ENCODE results near the gene ZIM2.

The ZIM2 gene

GRCh38 chr19:56822755-56823154 lies 17.8 kb downstream of the ZIM2 start:
- H3K4me3 ChIP-seq (ENCODE audit: low read length): no peak overlapping the region
- no peak for TF ChIP-seq CTCF (conservative IDR thresholded peaks at IDR 0.05; ENCODE audit: low read depth, low read length)
- DNase-seq (ENCODE audit: low read depth): no peak

- no peak for DNase-seq (ENCODE audit: low read depth)
- H3K4me3 ChIP-seq (ENCODE audit: low read length): no peak overlapping the region
- no peak for TF ChIP-seq CTCF (conservative IDR thresholded peaks at IDR 0.05; ENCODE audit: low read depth, low read length)
These were observed 18.9 kb downstream of the ZIM2 start for GRCh38 chr19:56821675-56822074.

- no peak overlapping the region for H3K4me3 ChIP-seq (ENCODE audit: low read length)
- DNase-seq (ENCODE audit: low read depth): no peak
- TF ChIP-seq CTCF (conservative IDR thresholded peaks at IDR 0.05; ENCODE audit: low read depth, low read length): no peak
These were observed 19.3 kb downstream of the ZIM2 start for GRCh38 chr19:56821209-56821608.

- no peak for TF ChIP-seq CTCF (conservative IDR thresholded peaks at IDR 0.05; ENCODE audit: low read depth, low read length)
- no peak for DNase-seq (ENCODE audit: low read depth)
- no peak overlapping the region for H3K4me3 ChIP-seq (ENCODE audit: low read length)
These were observed 21.4 kb downstream of the ZIM2 start for GRCh38 chr19:56819166-56819565.

GRCh38 chr19:56814656-56815055 lies 25.9 kb downstream of the ZIM2 start:
- no peak for TF ChIP-seq CTCF (conservative IDR thresholded peaks at IDR 0.05; ENCODE audit: low read depth, low read length)
- no peak for DNase-seq (ENCODE audit: low read depth)
- H3K4me3 ChIP-seq (ENCODE audit: low read length): no peak overlapping the region

- no peak for TF ChIP-seq CTCF (conservative IDR thresholded peaks at IDR 0.05; ENCODE audit: low read depth, low read length)
- no peak for DNase-seq (ENCODE audit: low read depth)
- H3K4me3 ChIP-seq (ENCODE audit: low read length): no peak overlapping the region
These were observed 27.0 kb downstream of the ZIM2 start for GRCh38 chr19:56813531-56813930.

GRCh38 chr19:56811480-56811879 lies 29.0 kb downstream of the ZIM2 start:
- no peak for TF ChIP-seq CTCF (conservative IDR thresholded peaks at IDR 0.05; ENCODE audit: low read depth, low read length)
- DNase-seq (ENCODE audit: low read depth): no peak
- no peak overlapping the region for H3K4me3 ChIP-seq (ENCODE audit: low read length)
